Spleen (tissue), 13 donors: ENCODE results near the gene LONRF3. TPM values are rescaled to one million over a fixed set of nuclear protein-coding genes. Genes with fewer than 3 reads are reported as not detected.
A peak's percentile ranks its signal among the peaks of the same experiment; 100 is the strongest.

ENCODE experiments used
- DNase-seq: peaks from one replicate; pipeline ENCODE4 v3.0.0-alpha.2; 2020
- H3K27ac ChIP-seq, 8 donors: fragments of 200-600 bp; sonication (generic) in 7 of 8; 1 replicate in 4 of 8; 2 replicates in 4 of 8; pipeline versions ENCODE4 v1.5.0 to v1.8.0; 2016 to 2021; ENCODE audit warnings: inconsistent platforms in 4 of 8, mild to moderate bottlenecking in 4 of 8, moderate library complexity in 1 of 8
- H3K27me3 ChIP-seq, 7 donors: fragments of 200-600 bp; sonication (generic) in 6 of 7; replicated peaks in 1 of 7; 1 replicate in 4 of 7; 2 replicates in 3 of 7; pipeline versions ENCODE4 v1.5.0 to v1.8.0; 2016 to 2021; ENCODE audit warnings: inconsistent platforms in 3 of 7, mild to moderate bottlenecking in 1 of 7
- H3K36me3 ChIP-seq, 6 donors: fragments of 200-600 bp; sonication (generic) in 5 of 6; 1 replicate in 4 of 6; 2 replicates in 2 of 6; pipeline versions ENCODE4 v1.5.0 to v1.8.0; 2016 to 2021; ENCODE audit warnings: inconsistent platforms in 2 of 6
- H3K4me1 ChIP-seq, 6 donors: fragments of 200-600 bp; sonication (generic) in 5 of 6; 1 replicate in 3 of 6; 2 replicates in 3 of 6; pipeline versions ENCODE4 v1.5.0 to v1.8.0; 2016 to 2021; ENCODE audit warnings: inconsistent platforms in 3 of 6
- H3K4me3 ChIP-seq, 8 donors: fragments of 200-600 bp; sonication (generic) in 7 of 8; 1 replicate in 4 of 8; 2 replicates in 4 of 8; pipeline versions ENCODE4 v1.5.0 to v1.8.0; 2016 to 2021; ENCODE audit warnings: inconsistent platforms in 4 of 8, mild to moderate bottlenecking in 4 of 8, moderate library complexity in 2 of 8
- H3K9me3 ChIP-seq, 8 donors: fragments of 200-600 bp; sonication (generic) in 7 of 8; 1 replicate in 4 of 8; 2 replicates in 4 of 8; pipeline versions ENCODE4 v1.5.0 to v1.8.0; 2016 to 2021; ENCODE audit warnings: inconsistent platforms in 4 of 8
- POLR2A ChIP-seq, 3 donors: fragments of 450-650 bp; IDR thresholded peaks; one replicate each; pipeline ENCODE4 v1.5.1; 2017; ENCODE audit warnings: antibody characterized with exemption in 3 of 3, mild to moderate bottlenecking in 1 of 3
- POLR2AphosphoS5 ChIP-seq, 3 donors: sonication (generic); formaldehyde crosslinking; IDR thresholded peaks; one replicate each; pipeline ENCODE4 v1.5.1; 2017; ENCODE audit warnings: antibody characterized with exemption in 3 of 3
- WGBS, 5 donors: extraction: QIAGEN DNeasy Blood & Tissue Kit in 3 of 5; methylation state at CpG; one replicate each; pipeline versions ENCODE4 v1.1.5 to v1.1.7; 2013 to 2018; 5-methylcytosine and 5-hydroxymethylcytosine counted together
- intact Hi-C: fragments of 100-400 bp; cut with DNase I; formaldehyde crosslinking; loops from one replicate; pipeline ENCODE4 v1.15.0; 2023; ENCODE audit warnings: low total_unique reads
- long read RNA-seq, 2 donors: transcript quantifications; one replicate each; lab custom pipeline, GENCODE V29; 2026
- polyA plus RNA-seq, 3 donors: library from polyadenylated mRNA; stranded (reverse); fragments of 200-250 nt; gene quantifications; one replicate each; pipeline ENCODE4 v1.2.1, GENCODE V29; 2013
- total RNA-seq, 7 donors: library from RNA; depleted of rRNA in 3 of 7; stranded (reverse); fragments of >200 nt in 3 of 7; fragmentation: NEBNext Ultra II Directional in 4 of 7; extraction: Animal tissue kit (Norgen Biotek cat#: 25700) in 4 of 7; gene quantifications; one replicate each; pipeline versions ENCODE4 v1.1.0 to v1.2.1, GENCODE V29; 2016 to 2021
- TF ChIP-seq, protein P1 (sequence below), 11 experiments: fragments of 200-600 bp in 7 of 11; fragments of 450-650 bp in 4 of 11; sonication (generic) in 4 of 11; IDR thresholded peaks in 8 of 11; conservative IDR thresholded peaks in 3 of 11; 1 replicate in 7 of 11; 2 replicates in 4 of 11; pipeline versions ENCODE4 v1.4.0 to v1.8.0; 2016 to 2021; ENCODE audit warnings: antibody characterized with exemption in 11 of 11, inconsistent platforms in 4 of 11, mild to moderate bottlenecking in 1 of 11
- donor health status: healthy with polysubstance abuse.
- donor health status: DM: no; HTN: no; CAD: no; lungs with moderate emphysema.
- donor health status: DM: no; HTN: no; CAD: no.
- donor health status: Bipolar disorder and iron deficiency.
- donor health status: healthy.
- donor health status: DM: no; HTN: no; CAD: no.
- donor health status: DM: yes; HTN: yes; CAD: no.

LONRF3 gene
- total RNA-seq (1 to 10 TPM; 1.4 to 4.3 (median 2.5) TPM), polyA plus RNA-seq (under 1 TPM; 0.11 to 0.45 (median 0.20) TPM)
- long read RNA-seq, donor 1: 0 reads
- long read RNA-seq, donor 2, partial matches to known transcripts: 0 of 1 reads
- long read RNA-seq, donor 2, other reads (novel, unspliced or antisense): 0 of 1 reads

DNA sequence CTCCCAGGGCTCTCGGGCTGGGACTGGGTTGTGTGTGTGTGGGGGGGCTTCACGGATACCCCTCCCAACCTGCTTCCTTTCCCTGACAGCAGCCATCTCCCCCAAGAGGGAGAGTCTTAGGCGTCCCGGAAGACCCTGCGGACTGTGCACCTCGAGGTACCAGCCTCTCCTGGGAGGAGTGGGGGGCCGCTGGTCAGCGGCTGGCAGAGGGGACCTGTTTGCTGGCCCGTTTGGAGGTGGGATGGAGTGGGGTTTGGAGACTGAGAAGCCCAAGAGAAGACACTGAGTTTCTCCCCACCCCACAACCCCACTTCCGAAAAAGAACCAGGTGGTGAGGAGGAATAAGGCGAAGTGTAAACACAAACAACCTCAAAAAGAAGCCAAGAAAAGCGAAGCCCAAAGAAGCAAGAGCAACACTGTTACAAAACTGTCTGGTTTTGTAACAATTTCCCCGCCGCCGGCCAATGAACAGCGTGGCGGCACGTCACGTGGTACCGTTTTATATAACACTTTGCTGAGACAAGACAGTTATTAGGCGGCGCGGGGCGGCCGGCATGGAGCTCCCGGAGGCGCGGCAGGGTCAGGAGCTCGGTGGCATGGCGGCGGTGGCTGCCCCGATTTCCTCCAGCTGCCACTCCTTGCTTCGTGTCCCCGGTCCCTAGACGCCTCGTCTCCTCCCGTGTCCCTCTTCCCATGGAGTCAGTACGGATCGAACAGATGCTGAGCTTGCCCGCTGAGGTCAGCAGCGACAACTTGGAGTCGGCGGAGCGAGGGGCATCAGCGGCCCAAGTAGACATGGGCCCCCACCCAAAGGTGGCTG is at the start of gene LONRF3:
LONRF3 (plus strand) TSS at position 531 of the 820 bp plus-strand sequence; CDS start at position 694, 163 bp downstream.
- TF ChIP-seq, protein P1, sequence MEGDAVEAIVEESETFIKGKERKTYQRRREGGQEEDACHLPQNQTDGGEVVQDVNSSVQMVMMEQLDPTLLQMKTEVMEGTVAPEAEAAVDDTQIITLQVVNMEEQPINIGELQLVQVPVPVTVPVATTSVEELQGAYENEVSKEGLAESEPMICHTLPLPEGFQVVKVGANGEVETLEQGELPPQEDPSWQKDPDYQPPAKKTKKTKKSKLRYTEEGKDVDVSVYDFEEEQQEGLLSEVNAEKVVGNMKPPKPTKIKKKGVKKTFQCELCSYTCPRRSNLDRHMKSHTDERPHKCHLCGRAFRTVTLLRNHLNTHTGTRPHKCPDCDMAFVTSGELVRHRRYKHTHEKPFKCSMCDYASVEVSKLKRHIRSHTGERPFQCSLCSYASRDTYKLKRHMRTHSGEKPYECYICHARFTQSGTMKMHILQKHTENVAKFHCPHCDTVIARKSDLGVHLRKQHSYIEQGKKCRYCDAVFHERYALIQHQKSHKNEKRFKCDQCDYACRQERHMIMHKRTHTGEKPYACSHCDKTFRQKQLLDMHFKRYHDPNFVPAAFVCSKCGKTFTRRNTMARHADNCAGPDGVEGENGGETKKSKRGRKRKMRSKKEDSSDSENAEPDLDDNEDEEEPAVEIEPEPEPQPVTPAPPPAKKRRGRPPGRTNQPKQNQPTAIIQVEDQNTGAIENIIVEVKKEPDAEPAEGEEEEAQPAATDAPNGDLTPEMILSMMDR (IDR thresholded peaks at IDR 0.05 in 8 of 11, conservative IDR thresholded peaks at IDR 0.05 in 3 of 11): no peak
- peak in 1 of 3 donors; percentile 37 for TF ChIP-seq POLR2A (IDR thresholded peaks at IDR 0.05)
- peak; percentile 89 to 92 (median 90) for TF ChIP-seq POLR2AphosphoS5 (IDR thresholded peaks at IDR 0.05)
- peak; percentile 90 for DNase-seq
- Histone ChIP-seq H3K9me3 (no peaks in the 10 kb centered on the region), H3K27me3 (peaks cover 0 to 51% (median 22%) of the 10 kb centered on the region in 7 donors), H3K36me3 (no peaks in the 10 kb centered on the region), H3K4me1 (peaks cover 0 to 45% (median 16%) of the 10 kb centered on the region in 6 donors), H3K27ac (peak within 1 kb of the TSS in 5 of 8 donors; percentile 34 to 74 (median 65)), H3K4me3 (peak within 1 kb of the TSS; percentile 10 to 72 (median 46))
- intact Hi-C loops: no loop called here
- WGBS, 5 donors: 1 to 55% (median 1%) methylated on average over 23 to 45 of the region's 45 CpGs

DNA sequence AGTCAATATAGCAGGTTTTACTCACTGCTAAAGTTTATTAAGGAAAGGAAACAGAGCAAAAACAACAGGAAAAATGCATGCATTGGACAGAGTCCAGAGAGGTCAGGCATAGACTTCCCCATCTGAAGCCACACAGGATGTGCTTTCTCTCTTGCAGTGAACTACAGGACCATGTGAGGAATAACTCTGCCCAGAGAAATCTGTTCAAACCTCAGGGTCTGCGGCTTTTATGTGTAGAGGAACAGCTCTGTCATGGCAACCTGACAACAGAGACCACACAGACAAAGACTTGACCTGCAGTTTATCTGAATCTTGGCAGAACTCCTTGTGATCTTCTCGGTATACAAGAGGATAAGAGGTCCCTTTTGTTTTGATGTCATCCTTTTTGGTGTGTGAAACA is 46.3 kb upstream of the LONRF3 start:
- Histone ChIP-seq H3K4me3 (no peak overlapping the region), H3K9me3 (no peaks in the 10 kb centered on the region), H3K27me3 (no peaks in the 10 kb centered on the region), H3K27ac (no peak overlapping the region), H3K4me1 (no peaks in the 10 kb centered on the region), H3K36me3 (no peaks in the 10 kb centered on the region)
- TF ChIP-seq, protein P1 (IDR thresholded peaks at IDR 0.05 in 8 of 11, conservative IDR thresholded peaks at IDR 0.05 in 3 of 11): no peak
- no peak for TF ChIP-seq POLR2A (IDR thresholded peaks at IDR 0.05)
- TF ChIP-seq POLR2AphosphoS5 (IDR thresholded peaks at IDR 0.05): no peak
- no peak for DNase-seq
- WGBS, 5 donors: 5 to 42% (median 14%) methylated on average over 2 of the region's 2 CpGs
- intact Hi-C loops: no loop called here

DNA sequence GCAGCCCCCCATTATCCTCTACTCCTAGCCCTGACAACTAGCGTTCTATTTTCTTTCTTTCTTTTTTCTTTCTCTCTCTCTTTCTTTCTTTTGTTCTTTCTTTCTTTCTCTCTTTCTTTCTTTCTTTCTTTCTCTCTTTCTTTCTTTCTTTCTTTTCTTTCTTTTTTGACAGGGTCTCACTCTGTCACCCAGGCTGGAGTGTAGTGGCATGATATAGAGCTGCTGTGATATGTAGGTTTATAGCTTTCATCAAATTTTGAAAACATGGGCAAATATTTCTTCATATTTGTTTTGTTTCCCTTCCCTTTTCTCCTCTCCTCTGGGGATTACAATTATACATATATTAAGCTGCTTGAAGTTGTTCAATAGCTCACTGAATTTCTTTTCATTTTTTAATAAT is 39.1 kb upstream of the LONRF3 start:
- no peaks in the 10 kb centered on the region for H3K9me3 ChIP-seq

More for the DNA sequence above, 39.1 kb upstream of the LONRF3 start:
- H3K4me3 ChIP-seq: no peak overlapping the region
- H3K36me3 ChIP-seq: no peaks in the 10 kb centered on the region
- DNase-seq: no peak
- no peaks in the 10 kb centered on the region for H3K4me1 ChIP-seq
- intact Hi-C loops: no loop called here
- no peaks in the 10 kb centered on the region for H3K27me3 ChIP-seq
- no peak overlapping the region for H3K27ac ChIP-seq
- TF ChIP-seq POLR2AphosphoS5 (IDR thresholded peaks at IDR 0.05): no peak
- TF ChIP-seq, protein P1 (IDR thresholded peaks at IDR 0.05 in 8 of 11, conservative IDR thresholded peaks at IDR 0.05 in 3 of 11): no peak
- no peak for TF ChIP-seq POLR2A (IDR thresholded peaks at IDR 0.05)
- WGBS, 5 donors: 88 to 96% (median 89%) methylated on average over 1 of the region's 1 CpG
